ENCODE measurements around the gene CAMK2N1.

- no peak for TF ChIP-seq CTCF (conservative IDR thresholded peaks at IDR 0.05; ENCODE audit: low read depth, low read length)
- no peak for TF ChIP-seq EZH2 (IDR thresholded peaks at IDR 0.05; ENCODE audit: borderline replicate concordance, low read depth, low read length, poor library complexity, severe bottlenecking)
Measured at GRCh38 chr1:20499718-20500117, 13.7 kb upstream of the CAMK2N1 start.
